H9 (cell line): ENCODE results near the gene RAD18. TPM values are rescaled to one million over a fixed set of nuclear protein-coding genes. Genes with fewer than 3 reads are reported as not detected.

Experiments used
- DNase-seq: peaks from one replicate; pipeline ENCODE4 v3.0.0-alpha.2; 2017
- H2AFZ ChIP-seq: one replicate; pipeline ENCODE4 v1.6.1; 2013; ENCODE audit warnings: mild to moderate bottlenecking, low read length, control low read depth, moderate library complexity
- H2AK5ac ChIP-seq: 2 replicates; pipeline ENCODE4 v1.6.1; 2013; ENCODE audit warnings: low read length, control low read depth, mixed read lengths; ENCODE audit not compliant: insufficient read length
- H2BK120ac ChIP-seq: one replicate; pipeline ENCODE4 v1.6.1; 2013; ENCODE audit warnings: low read depth, mild to moderate bottlenecking, low read length, control low read depth, inconsistent platforms; ENCODE audit not compliant: poor library complexity, severe bottlenecking
- H2BK12ac ChIP-seq: 2 replicates; pipeline ENCODE4 v1.6.1; 2013; ENCODE audit warnings: low read length, control low read depth, mixed read lengths, low read depth; ENCODE audit not compliant: insufficient read length
- H2BK15ac ChIP-seq: 2 replicates; pipeline ENCODE4 v1.6.1; 2013; ENCODE audit warnings: low read depth, low read length, control low read depth
- H2BK20ac ChIP-seq: one replicate; pipeline ENCODE4 v1.6.1; 2013; ENCODE audit warnings: low read depth, mild to moderate bottlenecking, low read length, control low read depth, inconsistent platforms; ENCODE audit not compliant: poor library complexity, severe bottlenecking
- H2BK5ac ChIP-seq: 2 replicates; pipeline ENCODE4 v1.6.1; 2013; ENCODE audit warnings: low read length, control low read depth, mixed read lengths; ENCODE audit not compliant: insufficient read length
- H3K14ac ChIP-seq: 2 replicates; pipeline ENCODE4 v1.6.1; 2013; ENCODE audit warnings: low read length, control low read depth; ENCODE audit not compliant: insufficient read depth
- H3K18ac ChIP-seq: 2 replicates; pipeline ENCODE4 v1.6.1; 2013; ENCODE audit warnings: low read depth, mild to moderate bottlenecking, mixed read lengths, low read length, control low read depth; ENCODE audit not compliant: insufficient read length
- H3K23ac ChIP-seq: 2 replicates; pipeline ENCODE4 v1.6.1; 2013; ENCODE audit warnings: low read length, control low read depth, mixed read lengths, low read depth; ENCODE audit not compliant: insufficient read length
- H3K23me2 ChIP-seq: 2 replicates; pipeline ENCODE4 v1.6.1; 2013; ENCODE audit warnings: low read depth, mild to moderate bottlenecking, mixed read lengths, low read length, control low read depth; ENCODE audit not compliant: insufficient read length, poor library complexity, severe bottlenecking
- H3K27ac ChIP-seq: 2 replicates; pipeline ENCODE4 v1.5.1; 2013; ENCODE audit warnings: low read length, control low read depth, mixed read lengths, low read depth; ENCODE audit not compliant: insufficient read length
- H3K27me3 ChIP-seq: 2 replicates; pipeline ENCODE4 v1.6.1; 2013; ENCODE audit warnings: low read length, control low read depth, inconsistent platforms; ENCODE audit not compliant: insufficient read depth
- H3K4ac ChIP-seq: 2 replicates; pipeline ENCODE4 v1.6.1; 2013; ENCODE audit warnings: low read depth, mild to moderate bottlenecking, control low read depth, inconsistent platforms, low read length, moderate library complexity
- H3K4me1 ChIP-seq: 2 replicates; pipeline ENCODE4 v1.6.1; 2013; ENCODE audit warnings: low read length, control low read depth, inconsistent platforms; ENCODE audit not compliant: insufficient read depth
- H3K4me2 ChIP-seq: 2 replicates; pipeline ENCODE4 v1.6.1; 2013; ENCODE audit warnings: low read length, control low read depth, mixed read lengths; ENCODE audit not compliant: insufficient read length, insufficient read depth
- H3K56ac ChIP-seq: 2 replicates; pipeline ENCODE4 v1.6.1; 2013; ENCODE audit warnings: low read depth, mild to moderate bottlenecking, mixed read lengths, low read length, control low read depth; ENCODE audit not compliant: insufficient read length
- H3K79me1 ChIP-seq: 2 replicates; pipeline ENCODE4 v1.6.1; 2013; ENCODE audit warnings: low read depth, mild to moderate bottlenecking, moderate library complexity, low read length, control low read depth, inconsistent platforms; ENCODE audit not compliant: insufficient read depth, poor library complexity, severe bottlenecking
- H3K79me2 ChIP-seq: 2 replicates; pipeline ENCODE4 v1.6.1; 2013; ENCODE audit warnings: low read length, control low read depth, inconsistent platforms; ENCODE audit not compliant: insufficient read depth
- H3K9ac ChIP-seq: 2 replicates; pipeline ENCODE4 v1.6.1; 2013; ENCODE audit warnings: low read length, control low read depth, mixed read lengths; ENCODE audit not compliant: insufficient read length; ENCODE audit errors: extremely low read depth
- H3K9me3 ChIP-seq: one replicate; pipeline ENCODE4 v1.6.1; 2013; ENCODE audit warnings: low read depth, low read length, inconsistent platforms; ENCODE audit not compliant: control insufficient read depth
- H3T11ph ChIP-seq: one replicate; pipeline ENCODE4 v1.6.1; 2013; ENCODE audit warnings: mild to moderate bottlenecking, low read length, control low read depth, inconsistent platforms
- H4K20me1 ChIP-seq: one replicate; pipeline ENCODE4 v1.6.1; 2013; ENCODE audit not compliant: control insufficient read depth, insufficient read length, insufficient read depth
- H4K5ac ChIP-seq: 2 replicates; pipeline ENCODE4 v1.6.1; 2013; ENCODE audit warnings: low read depth, mild to moderate bottlenecking, mixed read lengths, low read length, control low read depth; ENCODE audit not compliant: insufficient read length
- H4K8ac ChIP-seq: replicated peaks from 2 replicates; pipeline ENCODE4 v1.6.1; 2013; ENCODE audit warnings: low read length, control low read depth, mixed read lengths, low read depth; ENCODE audit not compliant: insufficient read length
- H4K91ac ChIP-seq: 2 replicates; pipeline ENCODE4 v1.6.1; 2013; ENCODE audit warnings: low read depth, mild to moderate bottlenecking, moderate library complexity, mixed read lengths, low read length, control low read depth; ENCODE audit not compliant: insufficient read length
- H3K27ac Mint-ChIP-seq, 3 experiments: 2 replicates in 2 of 3; 3 replicates in 1 of 3; pipeline ENCODE4 v1.8.0; 2020 to 2021; ENCODE audit warnings: mixed read lengths in 3 of 3, mild to moderate bottlenecking in 1 of 3, moderate library complexity in 1 of 3
- H3K27me3 Mint-ChIP-seq: 2 replicates; pipeline ENCODE4 v1.8.0; 2021; ENCODE audit warnings: low read depth, mild to moderate bottlenecking, moderate library complexity, mixed read lengths
- H3K36me3 Mint-ChIP-seq, 3 experiments: 2 replicates in 2 of 3; 3 replicates in 1 of 3; pipeline ENCODE4 v1.8.0; 2020 to 2021; ENCODE audit warnings: low read depth in 3 of 3, mixed read lengths in 3 of 3; ENCODE audit not compliant: insufficient read depth in 1 of 3
- H3K4me1 Mint-ChIP-seq, 2 experiments: 2 replicates each; pipeline ENCODE4 v1.8.0; 2020; ENCODE audit warnings: mixed read lengths in 2 of 2
- H3K4me3 Mint-ChIP-seq, 2 experiments: 2 replicates in 1 of 2; 3 replicates in 1 of 2; pipeline ENCODE4 v1.8.0; 2020 to 2021; ENCODE audit warnings: mild to moderate bottlenecking in 2 of 2, mixed read lengths in 2 of 2, moderate library complexity in 1 of 2
- H3K9me3 Mint-ChIP-seq, 2 experiments: 2 replicates in 1 of 2; 3 replicates in 1 of 2; pipeline ENCODE4 v1.8.0; 2020; ENCODE audit warnings: mild to moderate bottlenecking in 2 of 2, mixed read lengths in 2 of 2, moderate library complexity in 1 of 2
- CTCF ChIP-seq: fragments of 200-600 bp; sonication (generic); conservative IDR thresholded peaks from 3 replicates; pipeline ENCODE4 v1.8.0; 2021; ENCODE audit warnings: antibody characterized with exemption, mild to moderate bottlenecking
- WGBS: extraction: QIAGEN DNeasy Blood & Tissue Kit; methylation state at CpG from one replicate; pipeline ENCODE4 v1.1.7; 2013; ENCODE audit warnings: missing lambda C conversion rate, low lambda C conversion rate, mixed read lengths; ENCODE audit not compliant: insufficient read length; ENCODE audit errors: extremely low coverage; 5-methylcytosine and 5-hydroxymethylcytosine counted together
- total RNA-seq: library from RNA; stranded (reverse); gene quantifications from 2 replicates; pipeline ENCODE4 v1.2.1, GENCODE V29; 2021

RAD18 gene
- total RNA-seq, 1 experiment from 2014 or later = 27.8 TPM

GRCh38 chr3:9008550-9009255 lies 45.4 kb upstream of the RAD18 start:
- no peak overlapping the region for H3K14ac ChIP-seq
- no peak overlapping the region for H2AFZ ChIP-seq
- no peak overlapping the region for H3T11ph ChIP-seq
- no peak overlapping the region for H3K4me3 Mint-ChIP-seq
- H3K4me2 ChIP-seq = no peak overlapping the region
- H3K4me1 ChIP-seq = no peaks in the 10 kb centered on the region; the same call in 1 of the 2 replicates
- H2BK12ac ChIP-seq = no peak overlapping the region
- H3K36me3 Mint-ChIP-seq = peaks cover 5 to 17% (median 13%) of the 10 kb centered on the region in 3 experiments; a peak in 6 of 7 replicates
- no peak overlapping the region for H2BK5ac ChIP-seq
- peaks cover 3% of the 10 kb centered on the region in 2 experiments; a peak in 3 of 5 replicates for H3K9me3 Mint-ChIP-seq
- H4K5ac ChIP-seq = no peak overlapping the region
- H4K20me1 ChIP-seq = no peaks in the 10 kb centered on the region
- no peaks in the 10 kb centered on the region for H3K27me3 ChIP-seq
- no peak overlapping the region for H4K8ac ChIP-seq
- H2AK5ac ChIP-seq = no peak overlapping the region
- H3K4ac ChIP-seq = no peak overlapping the region
- H3K9ac ChIP-seq = no peak overlapping the region
- no peaks in the 10 kb centered on the region for H3K27me3 Mint-ChIP-seq
- H2BK20ac ChIP-seq = no peak overlapping the region
- H3K23ac ChIP-seq = no peak overlapping the region
- H2BK120ac ChIP-seq = no peak overlapping the region
- TF ChIP-seq CTCF = no peak
- H2BK15ac ChIP-seq = no peak overlapping the region
- no peaks in the 10 kb centered on the region for H3K9me3 ChIP-seq
- peaks cover 11 to 17% of the 10 kb centered on the region in 2 experiments for H3K4me1 Mint-ChIP-seq
- H3K56ac ChIP-seq = no peak overlapping the region
- no peaks in the 10 kb centered on the region for H3K79me2 ChIP-seq
- no peaks in the 10 kb centered on the region for H3K23me2 ChIP-seq
- H3K27ac Mint-ChIP-seq = peak overlapping the region; percentile 24 to 32 (median 25); a peak in 3 of 7 replicates
- no peak overlapping the region for H4K91ac ChIP-seq
- no peak overlapping the region for H3K18ac ChIP-seq
- no peak overlapping the region for H3K27ac ChIP-seq
- WGBS = no CpG with 5 or more reads among the region's 6 CpGs
- no peak for DNase-seq
- no peaks in the 10 kb centered on the region for H3K79me1 ChIP-seq
